Upper lobe of left lung (tissue), 4 donors: ENCODE data around the gene PKHD1.

ENCODE experiments used
- CTCF ChIP-seq, 6 experiments: fragments of 450-650 bp in 4 of 6; fragments of 200-600 bp in 2 of 6; sonication (generic) in 2 of 6; IDR thresholded peaks; one replicate each; pipeline ENCODE4 v1.5.1; 2016 to 2019; ENCODE audit warnings: antibody characterized with exemption in 6 of 6
- EP300 ChIP-seq, 4 donors: sonication (generic); formaldehyde crosslinking; IDR thresholded peaks; one replicate each; pipeline ENCODE4 v1.5.1; 2017; ENCODE audit warnings: antibody characterized with exemption in 4 of 4, control low read depth in 2 of 4
- POLR2A ChIP-seq, 4 donors: fragments of 450-650 bp; IDR thresholded peaks; one replicate each; pipeline ENCODE4 v1.5.1; 2016 to 2017; ENCODE audit warnings: antibody characterized with exemption in 4 of 4, mild to moderate bottlenecking in 2 of 4
- POLR2AphosphoS5 ChIP-seq, 2 donors: sonication (generic); formaldehyde crosslinking; IDR thresholded peaks; one replicate each; pipeline ENCODE4 v1.5.1; 2017; ENCODE audit warnings: antibody characterized with exemption in 2 of 2

- TF ChIP-seq CTCF (IDR thresholded peaks at IDR 0.05) (no peak), EP300 (IDR thresholded peaks at IDR 0.05) (no peak), POLR2A (IDR thresholded peaks at IDR 0.05) (no peak), POLR2AphosphoS5 (IDR thresholded peaks at IDR 0.05) (no peak)
Observed at GRCh38 chr6:51929934-51930574, 157.4 kb downstream of the PKHD1 start.
